ENCODE data around the gene MAN2B1.

MAN2B1 gene

GRCh38 chr19:12610540-12611360 is 55.8 kb downstream of the MAN2B1 start, which contains the start of the genes ZNF490 and ZNF791:
ZNF490 (minus strand) TSS chr19:12610813; CDS start chr19:12610680, 133 bp downstream.
ZNF791 (plus strand) TSS chr19:12610920; CDS start chr19:12611080, 160 bp downstream.
- peak; percentile 98 for DNase-seq

DNA sequence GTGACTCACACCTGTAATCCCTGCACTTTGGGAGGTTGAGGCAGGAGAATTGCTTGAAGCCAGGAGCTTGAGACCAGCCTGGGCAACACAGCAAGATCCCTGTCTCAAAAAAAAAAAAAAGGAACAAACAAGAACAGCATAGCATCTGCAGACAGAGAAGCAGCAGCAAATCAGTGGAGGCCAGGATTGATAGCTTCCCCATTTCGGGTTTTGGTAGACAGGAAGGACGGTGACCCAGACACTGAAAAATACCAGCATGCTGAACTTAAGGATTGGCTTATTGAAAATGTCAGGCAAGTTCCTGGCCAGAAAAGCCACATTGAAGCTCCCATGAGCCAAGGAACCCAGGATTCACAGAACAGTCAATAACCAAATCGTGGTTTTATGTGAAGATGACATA is 58.9 kb downstream of the MAN2B1 start:
- DNase-seq, result no peak

- no peak for DNase-seq
These were observed 59.7 kb downstream of the MAN2B1 start for GRCh38 chr19:12606796-12607195.

DNA sequence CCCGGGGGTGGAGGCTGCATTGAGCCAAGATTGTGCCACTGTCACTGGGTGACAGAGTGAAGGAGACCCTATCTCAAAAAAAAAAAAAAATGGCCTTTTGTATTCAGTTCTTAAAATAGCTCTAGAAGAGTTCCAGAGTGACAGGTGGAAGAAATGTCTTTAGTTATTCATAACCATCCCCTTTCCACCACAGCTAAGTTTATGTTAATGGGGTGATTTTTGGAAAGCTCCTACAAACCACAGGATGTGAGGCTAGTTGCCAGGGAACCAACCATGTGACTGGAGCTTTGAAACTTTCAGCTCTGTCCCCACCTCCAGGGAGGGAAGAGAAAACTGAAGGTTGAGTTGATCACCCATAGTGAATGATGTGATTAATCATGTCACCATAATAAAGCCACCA is 62.8 kb downstream of the MAN2B1 start:
- no peak for DNase-seq

DNA sequence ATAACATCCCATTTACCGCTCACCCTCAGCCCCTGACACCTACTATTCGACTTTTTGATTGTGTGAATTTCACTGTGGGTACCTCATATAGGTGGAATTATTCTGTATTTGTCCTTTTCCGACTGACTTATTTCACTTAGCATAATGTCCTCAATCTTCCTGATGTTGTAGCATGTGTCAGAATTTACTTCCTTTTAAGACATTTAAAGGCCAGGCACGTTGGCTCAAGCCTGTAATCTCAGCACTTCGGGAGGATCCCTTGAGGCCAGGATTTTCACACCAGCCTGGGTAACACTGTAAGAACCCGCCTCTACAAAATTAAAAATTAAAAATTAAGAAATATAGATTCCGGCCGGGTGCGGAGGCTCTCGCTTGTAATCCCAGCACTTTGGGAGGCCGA is 68.9 kb downstream of the MAN2B1 start:
- no peak for DNase-seq

DNA sequence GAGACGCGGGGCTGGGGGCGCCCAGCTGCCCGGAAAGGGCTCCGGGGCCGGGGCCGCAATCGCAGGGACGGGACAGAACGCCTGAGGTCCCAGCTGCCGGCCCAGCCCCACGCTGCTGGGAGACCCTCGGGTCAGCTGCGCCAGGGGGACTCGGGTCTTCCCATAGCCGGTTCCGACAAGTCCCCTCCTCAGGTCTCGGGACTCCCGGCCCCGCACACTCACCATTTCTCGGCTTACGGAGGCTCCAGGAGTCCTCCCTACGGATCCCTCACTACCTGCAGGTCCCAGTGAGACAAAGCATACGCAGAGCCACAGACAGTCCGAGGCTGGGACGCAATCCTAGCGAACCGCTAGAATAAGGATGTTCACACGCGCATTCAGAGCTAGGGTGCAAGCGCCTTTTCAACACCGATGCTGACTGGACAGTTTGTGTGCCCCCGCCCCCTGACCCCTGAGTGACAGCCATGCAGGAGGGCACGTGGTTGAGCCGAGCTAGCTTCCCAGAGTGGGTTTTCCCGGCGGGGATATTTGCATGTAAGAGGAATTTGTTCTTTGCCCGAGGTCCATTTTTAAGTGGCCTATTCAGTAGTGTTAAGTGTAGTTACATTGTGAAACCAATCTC is 69.5 kb downstream of the MAN2B1 start:
- DNase-seq, result no peak
